ENCODE data around the gene AHNAK2.

DNA sequence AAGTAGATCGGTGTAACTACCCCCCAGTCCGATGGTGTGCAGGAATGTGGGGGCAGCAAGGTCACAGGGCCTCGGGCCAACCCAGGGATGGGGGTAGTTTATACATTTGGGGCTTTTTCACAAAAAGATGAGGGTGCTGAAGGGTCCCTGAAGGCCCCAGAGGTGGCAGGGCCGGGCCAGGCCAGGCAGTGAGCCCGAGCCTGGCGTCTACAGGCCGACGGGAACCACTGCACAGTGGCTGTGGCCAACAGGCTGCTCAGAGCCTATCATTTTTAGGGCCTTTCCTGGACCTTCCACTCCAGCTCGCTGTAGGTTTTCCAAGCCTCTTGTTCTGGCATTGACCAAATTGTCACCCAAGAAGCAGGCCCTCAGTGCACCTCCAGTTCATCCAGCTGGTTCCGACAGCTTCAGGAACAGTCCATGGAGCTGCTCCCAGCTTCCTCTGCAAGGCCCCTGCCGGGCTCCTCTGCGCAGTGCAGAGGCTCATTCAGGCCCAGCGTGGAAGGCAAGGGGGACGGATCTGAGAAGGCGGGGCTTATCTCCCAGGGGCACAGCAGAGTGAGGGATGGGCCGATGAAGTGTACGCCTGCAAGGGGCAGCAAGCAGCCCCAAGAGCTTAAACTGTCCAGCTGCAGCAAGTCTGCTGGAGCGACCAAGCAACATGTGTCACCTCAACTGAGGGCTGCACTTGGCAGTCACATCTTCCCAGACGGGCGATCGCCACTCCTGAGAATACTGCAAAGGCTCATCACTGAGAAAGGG, 28.8 kb upstream of the AHNAK2 start:
- TF ChIP-seq, protein P1, sequence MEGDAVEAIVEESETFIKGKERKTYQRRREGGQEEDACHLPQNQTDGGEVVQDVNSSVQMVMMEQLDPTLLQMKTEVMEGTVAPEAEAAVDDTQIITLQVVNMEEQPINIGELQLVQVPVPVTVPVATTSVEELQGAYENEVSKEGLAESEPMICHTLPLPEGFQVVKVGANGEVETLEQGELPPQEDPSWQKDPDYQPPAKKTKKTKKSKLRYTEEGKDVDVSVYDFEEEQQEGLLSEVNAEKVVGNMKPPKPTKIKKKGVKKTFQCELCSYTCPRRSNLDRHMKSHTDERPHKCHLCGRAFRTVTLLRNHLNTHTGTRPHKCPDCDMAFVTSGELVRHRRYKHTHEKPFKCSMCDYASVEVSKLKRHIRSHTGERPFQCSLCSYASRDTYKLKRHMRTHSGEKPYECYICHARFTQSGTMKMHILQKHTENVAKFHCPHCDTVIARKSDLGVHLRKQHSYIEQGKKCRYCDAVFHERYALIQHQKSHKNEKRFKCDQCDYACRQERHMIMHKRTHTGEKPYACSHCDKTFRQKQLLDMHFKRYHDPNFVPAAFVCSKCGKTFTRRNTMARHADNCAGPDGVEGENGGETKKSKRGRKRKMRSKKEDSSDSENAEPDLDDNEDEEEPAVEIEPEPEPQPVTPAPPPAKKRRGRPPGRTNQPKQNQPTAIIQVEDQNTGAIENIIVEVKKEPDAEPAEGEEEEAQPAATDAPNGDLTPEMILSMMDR (IDR thresholded peaks at IDR 0.05; ENCODE audit: low read length), result no peak
- TF ChIP-seq EZH2phosphoT487 (IDR thresholded peaks at IDR 0.05; ENCODE audit: low read length) (no peak), EZH2 (optimal IDR thresholded peaks at IDR 0.05; ENCODE audit: low read depth, low read length) (no peak)

Measured in MM.1S (cell line).